OCI-LY3 (cell line): ENCODE results near the gene MAPK7.

Experiments used
- H2AFZ ChIP-seq: fragments of 200-600, 300-600 bp; shearing (Covaris generic); 2 replicates; pipeline ENCODE4 v1.6.0; 2014; ENCODE audit warnings: antibody characterized with exemption, low read depth, low read length
- H3K27ac ChIP-seq: fragments of 200-600, 300-600 bp; sonication (generic); 2 replicates; pipeline ENCODE4 v1.5.1; 2014; ENCODE audit warnings: mild to moderate bottlenecking, low read length, moderate library complexity, mixed read lengths
- H3K27me3 ChIP-seq: fragments of 200-600, 300-600 bp; sonication (generic); 2 replicates; pipeline ENCODE4 v1.6.1; 2014; ENCODE audit warnings: low read depth, low read length, mixed read lengths
- H3K36me3 ChIP-seq: fragments of 200-600, 300-600 bp; sonication (generic); replicated peaks from 2 replicates; pipeline ENCODE3; 2014; ENCODE audit warnings: low read depth, low read length, mixed read lengths
- H3K4me1 ChIP-seq: fragments of 300-600, 200-600 bp; sonication (generic); 2 replicates; pipeline ENCODE4 v1.6.1; 2014; ENCODE audit warnings: low read length, mixed read lengths
- H3K4me2 ChIP-seq: fragments of 200-600, 300-600 bp; sonication (generic); 2 replicates; pipeline ENCODE4 v1.6.1; 2014; ENCODE audit warnings: low read length, mixed read lengths
- H3K4me3 ChIP-seq: fragments of 300-600, 200-600 bp; sonication (generic); 2 replicates; pipeline ENCODE4 v1.5.1; 2014; ENCODE audit warnings: antibody characterized with exemption, mild to moderate bottlenecking, low read length, moderate library complexity
- H3K79me2 ChIP-seq: fragments of 300-600, 200-600 bp; shearing (Covaris generic); 2 replicates; pipeline ENCODE4 v1.6.1; 2014; ENCODE audit warnings: mild to moderate bottlenecking, low read length, mixed read lengths
- H3K9ac ChIP-seq: fragments of 300-600, 200-600 bp; shearing (Covaris generic); 2 replicates; pipeline ENCODE4 v1.6.0; 2014; ENCODE audit warnings: mild to moderate bottlenecking, low read length, moderate library complexity
- H3K9me3 ChIP-seq: fragments of 200-600, 300-600 bp; shearing (Covaris generic); 2 replicates; pipeline ENCODE4 v1.6.1; 2014; ENCODE audit warnings: low read length, mixed read lengths; ENCODE audit not compliant: insufficient read depth
- H4K20me1 ChIP-seq: fragments of 200-600, 300-600 bp; sonication (generic); 2 replicates; pipeline ENCODE4 v1.6.1; 2016; ENCODE audit warnings: low read length, mixed read lengths; ENCODE audit not compliant: insufficient read depth
- EZH2phosphoT487 ChIP-seq: fragments of 200-600 bp; shearing (Covaris generic); IDR thresholded peaks from 2 replicates; pipeline ENCODE4 v1.6.1; 2018; ENCODE audit warnings: antibody characterized with exemption, mixed run types, low read depth
- TF ChIP-seq, protein P1 (sequence below): fragments of 200-600, 300-600 bp; sonication (generic); IDR thresholded peaks from 2 replicates; pipeline ENCODE4 v1.5.1; 2014; ENCODE audit warnings: antibody characterized with exemption, low read length, low read depth

Gene MAPK7

GRCh38 chr17:19378416-19379360, at the start of gene MAPK7:
Gene MAPK7 (plus strand): TSS chr17:19378498. CDS start chr17:19378901, 403 bp downstream.
- H3K27me3 ChIP-seq: no peaks in the 10 kb centered on the region
- no peaks in the 10 kb centered on the region for H3K9me3 ChIP-seq
- H3K36me3 ChIP-seq: no peaks in the 10 kb centered on the region
- no peaks in the 10 kb centered on the region for H3K4me1 ChIP-seq
- peak within 1 kb of the TSS; percentile 76 for H3K27ac ChIP-seq
- peak within 1 kb of the TSS; percentile 85 for H3K4me3 ChIP-seq
- H3K79me2 ChIP-seq: no peaks in the 10 kb centered on the region
- no peaks in the 10 kb centered on the region for H4K20me1 ChIP-seq
- peak within 1 kb of the TSS; percentile 75 for H3K9ac ChIP-seq
- peak within 1 kb of the TSS; percentile 76 for H3K4me2 ChIP-seq
- no peak for TF ChIP-seq EZH2phosphoT487
- TF ChIP-seq, protein P1, sequence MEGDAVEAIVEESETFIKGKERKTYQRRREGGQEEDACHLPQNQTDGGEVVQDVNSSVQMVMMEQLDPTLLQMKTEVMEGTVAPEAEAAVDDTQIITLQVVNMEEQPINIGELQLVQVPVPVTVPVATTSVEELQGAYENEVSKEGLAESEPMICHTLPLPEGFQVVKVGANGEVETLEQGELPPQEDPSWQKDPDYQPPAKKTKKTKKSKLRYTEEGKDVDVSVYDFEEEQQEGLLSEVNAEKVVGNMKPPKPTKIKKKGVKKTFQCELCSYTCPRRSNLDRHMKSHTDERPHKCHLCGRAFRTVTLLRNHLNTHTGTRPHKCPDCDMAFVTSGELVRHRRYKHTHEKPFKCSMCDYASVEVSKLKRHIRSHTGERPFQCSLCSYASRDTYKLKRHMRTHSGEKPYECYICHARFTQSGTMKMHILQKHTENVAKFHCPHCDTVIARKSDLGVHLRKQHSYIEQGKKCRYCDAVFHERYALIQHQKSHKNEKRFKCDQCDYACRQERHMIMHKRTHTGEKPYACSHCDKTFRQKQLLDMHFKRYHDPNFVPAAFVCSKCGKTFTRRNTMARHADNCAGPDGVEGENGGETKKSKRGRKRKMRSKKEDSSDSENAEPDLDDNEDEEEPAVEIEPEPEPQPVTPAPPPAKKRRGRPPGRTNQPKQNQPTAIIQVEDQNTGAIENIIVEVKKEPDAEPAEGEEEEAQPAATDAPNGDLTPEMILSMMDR: no peak
- H2AFZ ChIP-seq: 0 out of 2 replicates have a peak within 1 kb of the TSS, but pooled peaks have one; percentile 65

- TF ChIP-seq EZH2phosphoT487: no peak
- TF ChIP-seq, protein P1: no peak
- no peak overlapping the region for H3K27ac ChIP-seq
- H3K79me2 ChIP-seq: no peaks in the 10 kb centered on the region
- no peaks in the 10 kb centered on the region for H4K20me1 ChIP-seq
- H2AFZ ChIP-seq: no peak overlapping the region
- H3K4me2 ChIP-seq: no peak overlapping the region
- H3K4me1 ChIP-seq: peaks cover 6% of the 10 kb centered on the region
- H3K9ac ChIP-seq: no peak overlapping the region
- H3K9me3 ChIP-seq: no peaks in the 10 kb centered on the region
- no peak overlapping the region for H3K4me3 ChIP-seq
- no peaks in the 10 kb centered on the region for H3K27me3 ChIP-seq
- H3K36me3 ChIP-seq: no peaks in the 10 kb centered on the region
Observed at GRCh38 chr17:19329136-19329535, 49.2 kb upstream of the MAPK7 start.

- Histone ChIP-seq H2AFZ (no peak overlapping the region), H3K27ac (no peak overlapping the region), H3K79me2 (no peaks in the 10 kb centered on the region), H3K4me1 (peaks cover 6% of the 10 kb centered on the region), H3K36me3 (no peaks in the 10 kb centered on the region), H3K9me3 (no peaks in the 10 kb centered on the region), H3K4me3 (no peak overlapping the region), H3K4me2 (no peak overlapping the region), H3K9ac (no peak overlapping the region), H4K20me1 (no peaks in the 10 kb centered on the region), H3K27me3 (no peaks in the 10 kb centered on the region)
- no peak for TF ChIP-seq EZH2phosphoT487
- TF ChIP-seq, protein P1: no peak
Observed at GRCh38 chr17:19329839-19330238, 48.5 kb upstream of the MAPK7 start.

- no peak overlapping the region for H3K4me2 ChIP-seq
- TF ChIP-seq, protein P1: no peak
- no peak for TF ChIP-seq EZH2phosphoT487
- no peak overlapping the region for H3K9ac ChIP-seq
- H3K79me2 ChIP-seq: no peaks in the 10 kb centered on the region
- no peaks in the 10 kb centered on the region for H4K20me1 ChIP-seq
- peaks cover 6% of the 10 kb centered on the region for H3K4me1 ChIP-seq
- H3K27me3 ChIP-seq: no peaks in the 10 kb centered on the region
- no peaks in the 10 kb centered on the region for H3K36me3 ChIP-seq
- H2AFZ ChIP-seq: no peak overlapping the region
- H3K27ac ChIP-seq: no peak overlapping the region
- no peaks in the 10 kb centered on the region for H3K9me3 ChIP-seq
- no peak overlapping the region for H3K4me3 ChIP-seq
Observed at GRCh38 chr17:19330271-19330670, 48.0 kb upstream of the MAPK7 start.
